ENCODE results near the gene SAFB. TPM values are rescaled to one million over a fixed set of nuclear protein-coding genes. Genes with fewer than 3 reads are reported as not detected.
A peak's percentile ranks its signal among the peaks of the same experiment; 100 is the strongest.

Gene SAFB
- total RNA-seq, 2 donors from 2014 or later: 130 to 153 TPM

DNA sequence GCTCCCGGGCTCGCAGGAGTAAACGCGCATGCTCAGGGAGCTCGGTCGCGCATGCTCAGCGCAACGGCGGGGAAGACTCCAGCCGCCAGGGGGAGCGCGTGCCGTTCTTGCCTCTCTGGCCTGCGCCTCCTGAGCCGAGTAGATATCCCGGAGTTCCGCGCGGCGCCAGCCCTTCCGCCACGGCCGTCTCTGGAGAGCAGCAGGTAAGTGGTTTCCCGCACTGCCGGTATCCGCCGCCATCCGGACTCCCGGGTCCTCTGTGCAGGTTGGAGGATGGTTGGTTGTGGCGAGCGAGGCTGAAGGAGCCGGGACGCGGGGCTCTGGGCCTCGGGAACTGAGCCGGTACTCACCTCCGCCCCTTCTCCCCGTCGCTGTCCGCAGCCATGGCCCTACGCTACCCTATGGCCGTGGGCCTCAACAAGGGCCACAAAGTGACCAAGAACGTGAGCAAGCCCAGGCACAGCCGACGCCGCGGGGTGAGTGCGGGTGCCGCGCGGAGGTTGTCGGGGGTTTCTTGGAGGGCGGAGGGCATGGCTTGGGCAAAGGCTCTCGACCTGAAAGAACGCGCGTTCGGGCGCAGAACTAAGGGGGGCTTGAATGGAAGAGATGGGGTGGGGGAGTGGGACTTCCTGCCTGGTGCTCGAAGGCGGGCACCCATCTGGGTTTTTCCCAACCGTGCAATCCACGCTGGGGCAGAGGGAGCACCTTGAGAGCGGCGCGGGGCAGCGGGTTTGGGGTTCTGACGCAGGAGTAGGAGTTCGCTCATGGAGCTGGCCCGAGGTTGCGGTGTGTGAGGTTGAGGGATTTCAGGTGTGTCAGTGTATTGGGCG, 67.5 kb downstream of the SAFB start, which contains the start of gene RPL36:
RPL36 (plus strand) TSS at position 171 of the 830 bp plus-strand sequence; CDS start at position 384, 213 bp downstream.
- Histone ChIP-seq H3K9ac (ENCODE audit: extremely low read depth, low read length, poor library complexity, severe bottlenecking) (peak within 1 kb of the TSS; percentile 89), H3K4me3 (ENCODE audit: low read length) (peak within 1 kb of the TSS; percentile 96), H3K36me3 (ENCODE audit: control insufficient read depth, insufficient read depth, low read length) (peaks cover 36% of the 10 kb centered on the region), H3K27ac (ENCODE audit: low read depth, low read length) (peak within 1 kb of the TSS; percentile 93), H3K9me3 (ENCODE audit: control insufficient read depth, low read length) (no peaks in the 10 kb centered on the region), H3K27me3 (ENCODE audit: control insufficient read depth, insufficient read depth, low read length, poor library complexity, severe bottlenecking) (no peaks in the 10 kb centered on the region), H3K4me1 (ENCODE audit: control insufficient read depth, insufficient read depth, low read length) (no peaks in the 10 kb centered on the region)
- H3K36me3 Mint-ChIP-seq (ENCODE audit: low read depth): peaks cover 34% of the 10 kb centered on the region
- peaks cover 5% of the 10 kb centered on the region for H3K9me3 Mint-ChIP-seq
- peaks cover 5% of the 10 kb centered on the region for H3K27me3 Mint-ChIP-seq (ENCODE audit: insufficient read depth)
- WGBS, 2 experiments (ENCODE audit: insufficient coverage in 1 of 2, insufficient read length in 1 of 2): 0% methylated on average over 10 to 73 of the region's 73 CpGs
- TF ChIP-seq CTCF (conservative IDR thresholded peaks at IDR 0.05): peak; percentile 98
- H3K4me3 Mint-ChIP-seq: peak within 1 kb of the TSS; percentile 99
- peaks cover 2% of the 10 kb centered on the region for H3K4me1 Mint-ChIP-seq
- DNase-seq: peak; percentile 100
- peak within 1 kb of the TSS; percentile 97 for H3K27ac Mint-ChIP-seq

GRCh38 chr19:5690955-5691821, 68.3 kb downstream of the SAFB start:
- H3K4me1 Mint-ChIP-seq: peaks cover 2% of the 10 kb centered on the region
- Histone ChIP-seq H3K27ac (ENCODE audit: low read depth, low read length) (no peak overlapping the region), H3K36me3 (ENCODE audit: control insufficient read depth, insufficient read depth, low read length) (peaks cover 40% of the 10 kb centered on the region), H3K27me3 (ENCODE audit: control insufficient read depth, insufficient read depth, low read length, poor library complexity, severe bottlenecking) (no peaks in the 10 kb centered on the region), H3K9me3 (ENCODE audit: control insufficient read depth, low read length) (no peaks in the 10 kb centered on the region), H3K4me1 (ENCODE audit: control insufficient read depth, insufficient read depth, low read length) (no peaks in the 10 kb centered on the region), H3K9ac (ENCODE audit: extremely low read depth, low read length, poor library complexity, severe bottlenecking) (peak overlapping the region; percentile 89), H3K4me3 (ENCODE audit: low read length) (peak overlapping the region; percentile 96)
- H3K27ac Mint-ChIP-seq: peak overlapping the region; percentile 97
- DNase-seq: peak; percentile 66
- 5 to 14% methylated on average over 18 to 54 of the region's 54 CpGs for WGBS, 2 experiments (ENCODE audit: insufficient coverage in 1 of 2, insufficient read length in 1 of 2)
- peaks cover 36% of the 10 kb centered on the region for H3K36me3 Mint-ChIP-seq (ENCODE audit: low read depth)
- H3K4me3 Mint-ChIP-seq: peak overlapping the region; percentile 99
- H3K9me3 Mint-ChIP-seq: peaks cover 5% of the 10 kb centered on the region
- no peak for TF ChIP-seq CTCF (conservative IDR thresholded peaks at IDR 0.05)
- H3K27me3 Mint-ChIP-seq (ENCODE audit: insufficient read depth): peaks cover 5% of the 10 kb centered on the region
